Epidermal melanocyte (primary cell): Measurements from ENCODE around the gene PHYKPL.

ENCODE experiments used
- DNase-seq: peaks from one replicate; pipeline ENCODE4 v3.0.0; 2011; ENCODE audit warnings: low spot score; ENCODE audit not compliant: insufficient read length

The PHYKPL gene

GRCh38 chr5:178232124-178232919 lies at the start of gene PHYKPL:
PHYKPL (minus strand) TSS chr5:178232802; CDS start chr5:178232550, 252 bp downstream.
- peak; percentile 84 for DNase-seq

DNA sequence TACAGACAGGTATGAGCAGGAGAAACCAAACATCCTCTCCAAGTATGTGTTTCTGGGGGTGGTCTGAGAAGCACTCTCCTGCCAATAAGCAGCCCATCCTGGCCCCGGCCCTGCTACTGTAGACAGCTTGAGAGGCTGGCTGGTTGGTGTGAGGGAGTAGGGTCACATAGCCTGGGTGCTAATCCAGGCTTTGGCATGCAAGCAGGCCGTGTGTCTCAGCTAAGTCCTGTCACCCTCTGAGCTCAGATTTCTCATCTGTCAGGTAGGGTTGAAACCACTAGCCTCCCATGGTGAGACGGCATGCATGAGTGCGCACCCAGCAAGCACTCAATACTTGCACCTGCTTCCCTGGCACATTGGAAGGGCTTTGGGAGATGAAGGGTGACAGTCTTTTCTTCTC lies 49.8 kb upstream of the PHYKPL start:
- no peak for DNase-seq

- DNase-seq: no peak
These were observed 48.7 kb upstream of the PHYKPL start for GRCh38 chr5:178281331-178281730.

GRCh38 chr5:178280631-178281030 lies 48.0 kb upstream of the PHYKPL start:
- DNase-seq: no peak

DNA sequence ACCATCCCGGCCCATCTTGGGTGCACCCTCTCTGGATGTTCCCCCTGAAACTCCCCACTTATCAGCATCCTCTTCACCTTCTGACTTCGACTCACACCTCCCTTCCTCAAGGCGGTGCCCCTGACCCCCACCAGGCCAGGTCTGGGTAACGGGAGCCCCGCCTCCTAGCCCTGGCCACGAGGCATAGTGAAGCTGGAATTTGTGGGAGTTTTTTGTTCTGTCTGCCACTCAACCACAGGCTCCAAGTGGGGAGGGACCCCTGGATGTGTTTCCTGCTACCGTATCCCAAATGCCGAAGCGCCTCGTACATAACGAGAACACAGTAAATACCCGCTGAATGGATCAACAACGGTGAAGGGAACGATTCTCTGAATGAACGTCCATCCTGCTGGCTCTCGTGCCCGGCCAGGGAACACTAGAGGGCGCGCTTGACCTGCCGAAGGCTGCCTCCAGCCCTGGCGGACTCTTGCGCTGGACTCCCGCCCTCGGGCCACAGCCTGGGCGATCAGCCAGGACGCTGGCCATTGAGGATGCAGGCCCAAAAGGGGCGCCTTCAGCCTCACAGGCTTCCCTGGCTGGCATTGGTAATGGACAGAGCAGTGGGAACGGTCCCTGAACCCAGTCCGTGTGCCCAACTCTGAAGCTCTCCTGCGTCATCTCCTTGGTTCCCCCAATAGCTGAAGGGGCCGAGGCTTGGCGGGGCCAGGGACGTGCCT lies 47.3 kb upstream of the PHYKPL start:
- peak; percentile 90 for DNase-seq

GRCh38 chr5:178279026-178279722 lies 46.6 kb upstream of the PHYKPL start:
- no peak for DNase-seq

- no peak for DNase-seq
These were observed 45.9 kb upstream of the PHYKPL start for GRCh38 chr5:178278358-178279023.

- DNase-seq: no peak
These were observed 45.3 kb upstream of the PHYKPL start for GRCh38 chr5:178277866-178278265.

- DNase-seq: no peak
These were observed 44.7 kb upstream of the PHYKPL start for GRCh38 chr5:178277346-178277745.

GRCh38 chr5:178274781-178275537 lies 42.4 kb upstream of the PHYKPL start:
- no peak for DNase-seq

DNA sequence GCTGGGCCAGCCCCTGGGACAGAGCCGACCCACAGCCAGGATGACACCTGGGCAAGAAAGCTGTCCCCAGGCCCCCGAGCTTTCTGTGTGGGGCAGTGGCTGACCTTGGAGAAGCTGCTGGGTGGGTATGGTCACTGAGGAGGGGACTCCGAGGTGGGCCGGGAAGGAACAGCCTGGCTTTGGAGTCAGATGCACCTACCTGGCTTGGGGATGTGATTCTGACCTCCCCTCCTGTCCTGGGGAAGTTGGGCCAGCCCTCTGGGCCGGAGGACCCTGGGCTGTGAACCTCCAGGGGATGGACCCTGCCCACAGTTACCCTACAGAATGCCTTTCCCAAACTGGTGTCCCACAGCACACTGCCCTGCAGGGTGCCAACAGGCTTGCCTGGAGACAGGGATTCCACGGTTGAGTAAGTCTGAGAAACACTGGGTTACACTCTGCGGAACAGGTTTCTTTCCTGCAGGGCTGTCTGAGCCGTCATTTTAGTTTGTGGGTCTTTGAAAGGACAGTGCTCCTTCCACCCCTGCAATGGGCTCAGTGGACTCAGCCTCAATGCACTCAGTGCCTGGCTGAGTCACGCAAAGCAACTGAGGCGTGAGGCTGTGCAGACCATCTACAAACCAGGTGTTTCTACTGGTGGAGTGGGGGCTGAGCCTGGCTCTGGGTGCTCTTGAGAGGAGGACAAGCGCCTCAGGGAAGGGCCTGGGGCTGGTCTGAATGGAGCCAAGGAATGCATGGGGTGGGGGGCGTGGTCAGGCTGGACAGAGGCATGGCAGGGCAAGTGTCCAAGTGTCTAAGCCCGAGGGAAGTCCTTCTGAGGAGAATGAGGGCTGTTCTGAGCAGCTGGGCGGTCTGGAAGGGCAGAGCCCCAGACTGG lies 41.3 kb upstream of the PHYKPL start:
- no peak for DNase-seq

DNA sequence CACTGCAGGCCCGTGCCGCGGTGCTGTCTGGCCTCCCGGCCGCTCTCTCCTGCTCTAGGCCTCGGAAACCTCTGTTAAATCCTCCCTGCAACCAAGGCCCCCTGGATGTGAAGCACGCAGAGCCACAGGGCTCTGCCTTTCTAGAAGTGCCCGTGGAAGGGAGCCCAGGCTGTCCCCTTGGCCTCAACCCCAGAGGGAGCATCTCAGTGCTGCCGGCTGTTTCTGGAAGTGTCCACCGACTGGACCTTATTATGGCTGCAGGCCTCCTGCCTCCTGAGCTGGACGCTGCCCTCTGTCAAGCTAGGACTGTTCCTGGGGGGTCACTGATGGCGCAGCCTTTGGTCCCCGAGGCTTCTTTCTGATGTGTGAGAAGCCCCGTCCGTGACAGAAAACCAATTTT lies 40.4 kb upstream of the PHYKPL start:
- no peak for DNase-seq

GRCh38 chr5:178272591-178272990 lies 40.0 kb upstream of the PHYKPL start:
- DNase-seq: no peak

- no peak for DNase-seq
These were observed 39.3 kb upstream of the PHYKPL start for GRCh38 chr5:178271726-178272479.

GRCh38 chr5:178271231-178271630 lies 38.6 kb upstream of the PHYKPL start:
- DNase-seq: no peak

- DNase-seq: no peak
These were observed 36.9 kb upstream of the PHYKPL start for GRCh38 chr5:178269499-178269898.

- DNase-seq: no peak
These were observed 35.3 kb upstream of the PHYKPL start for GRCh38 chr5:178267876-178268275.

GRCh38 chr5:178267245-178267644 lies 34.6 kb upstream of the PHYKPL start:
- DNase-seq: no peak

DNA sequence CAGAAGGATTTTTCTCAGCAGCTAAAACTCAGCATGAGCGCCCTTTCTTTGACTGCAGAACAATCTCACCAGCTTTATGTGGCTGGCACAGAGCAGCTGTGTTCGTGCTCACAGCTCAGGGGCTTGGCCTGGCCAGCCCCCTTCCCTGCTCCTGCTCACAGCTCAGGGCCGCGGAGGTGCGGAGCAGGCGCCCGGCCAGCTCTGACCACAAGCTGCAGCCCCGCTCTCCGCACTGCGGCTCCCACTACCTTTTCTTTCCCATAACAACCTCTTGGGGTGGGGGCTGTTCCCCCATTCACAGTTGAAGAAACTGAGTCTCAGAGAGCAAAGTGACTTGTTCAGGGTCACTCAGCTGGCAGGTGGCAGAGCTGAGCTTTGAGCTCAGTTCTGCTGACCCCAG lies 34.0 kb upstream of the PHYKPL start:
- DNase-seq: no peak
